Stomach smooth muscle (tissue), 2 donors: ENCODE results near the gene RAE1.
"Not testable (repeated sequence)": the region's sequence is repeated elsewhere in the genome, so short reads cannot be mapped to it uniquely, and the experiment has no call there.

Experiments
- H3K27ac ChIP-seq: one replicate; pipeline ENCODE4 v1.7.0; 2013; ENCODE audit warnings: mild to moderate bottlenecking, low read length, inconsistent platforms
- H3K27me3 ChIP-seq, 2 donors: one replicate each; pipeline ENCODE4 v1.7.0; 2013; ENCODE audit warnings: low read length in 2 of 2; ENCODE audit not compliant: insufficient read depth in 2 of 2, control insufficient read depth in 1 of 2
- H3K36me3 ChIP-seq, 2 donors: one replicate each; pipeline ENCODE4 v1.7.0; 2013; ENCODE audit warnings: low read length in 2 of 2; ENCODE audit not compliant: control insufficient read depth in 2 of 2, insufficient read depth in 2 of 2
- H3K4me1 ChIP-seq: one replicate; pipeline ENCODE4 v1.7.0; 2013; ENCODE audit warnings: low read length; ENCODE audit not compliant: control insufficient read depth, insufficient read depth
- H3K4me3 ChIP-seq, 2 donors: one replicate each; pipeline ENCODE4 v1.7.0; 2013; ENCODE audit warnings: low read length in 2 of 2
- H3K9ac ChIP-seq, 2 donors: one replicate each; pipeline ENCODE4 v1.7.0; 2013; ENCODE audit warnings: low read length in 2 of 2, mild to moderate bottlenecking in 1 of 2
- H3K9me3 ChIP-seq, 2 donors: one replicate each; pipeline ENCODE4 v1.7.0; 2013; ENCODE audit warnings: low read length in 2 of 2; ENCODE audit not compliant: control insufficient read depth in 2 of 2
- donor health status: healthy.
- donor health status: Pancreatic carcinoma.

RAE1 gene

DNA sequence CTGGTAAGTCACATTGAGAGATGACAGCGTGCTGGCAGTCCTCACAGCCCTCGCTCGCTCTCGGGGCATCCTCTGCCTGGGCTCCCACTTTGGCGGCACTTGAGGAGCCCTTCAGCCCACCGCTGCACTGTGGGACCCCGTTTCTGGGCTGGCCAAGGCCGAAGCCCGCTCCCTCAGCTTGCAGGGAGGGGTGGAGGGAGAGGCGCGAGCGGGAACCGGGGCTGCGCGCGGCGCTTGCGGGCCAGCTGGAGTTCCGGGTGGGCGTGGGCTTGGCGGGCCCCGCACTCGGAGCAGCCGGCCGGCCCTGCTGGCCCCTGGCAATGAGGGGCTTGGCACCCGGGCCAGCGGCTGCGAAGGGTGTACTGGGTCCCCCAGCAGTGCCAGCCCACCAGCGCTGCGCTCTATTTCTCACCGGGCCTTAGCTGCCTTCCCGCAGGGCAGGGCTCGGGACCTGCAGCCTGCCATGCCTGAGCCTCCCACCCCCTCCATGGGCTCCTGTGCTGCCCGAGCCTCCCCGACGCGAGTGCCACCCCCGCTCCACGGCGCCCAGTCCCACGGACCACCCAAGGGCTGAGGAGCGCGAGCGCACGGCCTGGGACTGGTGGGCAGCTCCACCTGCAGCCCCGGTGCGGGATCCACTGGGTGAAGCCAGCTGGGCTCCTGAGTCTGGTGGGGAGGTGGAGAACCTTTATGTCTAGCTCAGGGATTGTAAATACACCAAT, 2.7 kb upstream of the RAE1 start:
- peaks cover 10% of the 10 kb centered on the region for H3K4me1 ChIP-seq
- H3K9me3 ChIP-seq, H3K9ac ChIP-seq, H3K4me3 ChIP-seq, H3K36me3 ChIP-seq, H3K27me3 ChIP-seq, H3K27ac ChIP-seq: not testable (repeated sequence)

DNA sequence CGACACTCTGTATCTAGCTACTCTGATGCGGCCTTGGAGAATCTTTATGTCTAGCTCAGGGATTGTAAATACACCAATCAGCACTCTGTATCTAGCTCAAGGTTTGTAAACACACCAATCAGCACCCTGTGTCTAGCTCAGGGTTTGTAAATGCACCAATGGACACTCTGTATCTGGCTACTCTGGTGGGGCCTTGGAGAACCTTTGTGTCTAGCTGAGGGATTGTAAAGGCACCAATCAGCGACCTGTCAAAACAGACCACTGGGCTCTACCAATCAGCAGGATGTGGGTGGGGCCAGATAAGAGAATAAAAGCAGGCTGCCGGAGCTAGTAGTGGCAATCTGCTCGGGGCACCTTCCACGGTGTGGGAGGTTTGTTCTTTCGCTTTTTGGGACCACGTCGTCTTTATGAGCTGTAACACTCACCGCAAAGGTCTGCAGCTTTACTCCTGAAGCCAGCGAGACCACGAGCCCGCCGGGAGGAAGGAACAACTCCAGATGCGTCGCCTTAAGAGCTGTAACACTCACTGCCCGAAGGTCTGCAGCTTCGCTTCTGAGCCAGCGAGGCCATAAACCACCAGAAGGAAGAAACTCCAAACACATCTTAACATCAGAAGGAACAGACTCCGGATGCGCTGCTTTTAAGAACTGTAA, 2.0 kb upstream of the RAE1 start:
- H3K4me3 ChIP-seq, H3K27ac ChIP-seq, H3K27me3 ChIP-seq, H3K9ac ChIP-seq, H3K9me3 ChIP-seq: not testable (repeated sequence)
- peaks cover 10% of the 10 kb centered on the region for H3K4me1 ChIP-seq
- H3K36me3 ChIP-seq, result peaks cover 8 to 12% of the 10 kb centered on the region in 2 donors

DNA sequence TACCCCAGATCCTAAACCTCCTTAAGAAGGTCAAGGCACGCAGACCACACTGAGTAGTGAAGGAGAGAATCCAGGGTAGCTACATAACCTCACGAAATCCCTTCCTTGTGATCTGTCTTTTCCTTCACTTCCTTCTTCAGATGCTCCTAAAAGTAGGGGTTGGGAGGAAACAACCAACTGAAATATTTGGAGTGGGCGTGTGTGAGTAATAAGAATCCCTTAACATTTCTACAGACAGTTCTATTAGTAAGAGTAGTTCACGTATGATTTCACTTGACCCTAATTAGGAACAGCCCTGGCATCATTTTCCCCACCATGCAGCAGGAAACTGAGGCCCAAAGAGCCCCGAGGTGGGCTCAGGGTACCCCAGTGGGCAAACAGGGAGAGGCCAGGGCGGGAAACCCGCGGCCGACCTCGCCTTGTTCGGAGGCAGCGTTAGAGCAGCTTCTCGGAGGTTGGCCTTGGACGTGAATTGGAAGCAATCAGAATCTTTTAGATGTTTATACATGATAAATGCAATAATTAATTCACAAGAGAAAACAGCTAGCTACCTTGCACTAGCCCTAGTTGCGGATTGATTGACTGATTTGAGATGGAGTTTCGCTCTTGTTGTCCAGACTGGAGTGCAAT, 859 bp upstream of the RAE1 start:
- Histone ChIP-seq H3K27me3 (peaks cover 0 to 4% of the 10 kb centered on the region in 2 donors), H3K27ac (no peak overlapping the region), H3K4me3 (no peak overlapping the region), H3K9me3 (no peaks in the 10 kb centered on the region), H3K36me3 (peaks cover 16 to 19% of the 10 kb centered on the region in 2 donors), H3K9ac (no peak overlapping the region), H3K4me1 (peaks cover 10% of the 10 kb centered on the region)

DNA sequence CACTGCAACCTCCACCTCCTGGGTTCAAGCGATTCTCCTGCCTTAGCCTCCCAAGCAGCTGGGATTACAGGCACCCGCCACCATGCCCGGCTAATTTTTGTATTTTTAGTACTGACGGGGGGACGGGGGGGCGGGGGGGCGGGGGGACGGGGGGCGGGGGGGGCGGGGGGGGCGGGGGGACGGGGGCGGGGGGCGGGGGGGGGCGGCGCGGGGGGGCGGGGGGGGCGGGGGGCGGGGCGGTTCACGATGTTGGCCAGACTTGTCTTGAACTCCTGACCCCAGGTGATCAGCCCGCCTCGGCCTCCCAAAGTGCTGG, 371 bp upstream of the RAE1 start:
- Histone ChIP-seq H3K27ac (peak overlapping the region; percentile 76), H3K9ac (peak overlapping the region in 1 of 2 donors; percentile 97)

DNA sequence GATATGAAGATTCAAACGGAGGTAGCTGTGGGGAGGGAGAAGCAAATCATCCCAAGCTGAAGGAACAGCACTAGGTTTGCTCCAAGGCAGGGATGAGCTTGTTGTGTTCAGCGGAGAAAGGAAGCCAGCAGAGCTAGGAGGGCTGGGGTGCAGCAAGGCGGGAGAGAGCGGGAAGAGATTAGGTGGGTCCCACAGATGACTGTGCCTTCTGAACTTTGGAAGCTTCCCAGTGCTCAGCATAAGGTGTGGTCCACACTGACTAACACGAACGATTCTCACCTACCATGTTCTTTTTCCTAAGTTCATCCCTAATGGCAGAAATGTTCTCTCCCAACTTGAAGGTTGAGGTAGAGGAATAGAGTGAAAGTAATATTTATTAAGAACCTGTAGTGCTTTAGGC, 1.2 kb downstream of the RAE1 start:
- Histone ChIP-seq H3K9me3 (no peaks in the 10 kb centered on the region), H3K27me3 (peaks cover 0 to 4% of the 10 kb centered on the region in 2 donors), H3K4me3 (peak overlapping the region in 1 of 2 donors; percentile 97), H3K27ac (no peak overlapping the region), H3K4me1 (peaks cover 10% of the 10 kb centered on the region), H3K36me3 (peaks cover 19 to 25% of the 10 kb centered on the region in 2 donors), H3K9ac (no peak overlapping the region)

More for the DNA sequence above, 371 bp upstream of the RAE1 start:
- H3K4me1 ChIP-seq, result peaks cover 10% of the 10 kb centered on the region
- not testable (repeated sequence) for H3K9me3 ChIP-seq, H3K27me3 ChIP-seq
- peaks cover 19 to 20% of the 10 kb centered on the region in 2 donors for H3K36me3 ChIP-seq
- H3K4me3 ChIP-seq, result peak overlapping the region; percentile 97 to 100

DNA sequence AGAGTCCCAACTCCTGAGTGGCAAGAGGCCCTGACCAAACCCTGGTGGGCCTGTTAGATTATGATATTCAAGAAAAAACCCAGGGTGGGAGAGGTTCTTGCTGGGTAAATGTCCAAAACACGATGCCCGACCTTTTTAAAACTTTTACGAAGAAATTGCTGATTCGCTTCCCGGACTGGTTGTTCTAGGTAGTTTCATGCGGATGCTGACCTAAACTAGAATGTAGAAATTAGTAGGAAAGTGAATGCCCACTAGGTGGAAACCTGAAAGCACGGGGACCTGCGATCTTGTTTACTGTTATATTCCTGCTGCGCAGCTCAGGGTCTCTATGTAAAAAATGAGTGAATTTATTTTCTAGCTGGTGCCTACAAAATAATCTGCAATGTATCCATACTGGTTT, 2.3 kb downstream of the RAE1 start:
- peaks cover 19 to 25% of the 10 kb centered on the region in 2 donors for H3K36me3 ChIP-seq
- no peak overlapping the region for H3K4me3 ChIP-seq
- H3K4me1 ChIP-seq, result peaks cover 10% of the 10 kb centered on the region
- H3K27ac ChIP-seq, result no peak overlapping the region
- H3K9me3 ChIP-seq, result no peaks in the 10 kb centered on the region
- no peak overlapping the region for H3K9ac ChIP-seq
- no peaks in the 10 kb centered on the region for H3K27me3 ChIP-seq

DNA sequence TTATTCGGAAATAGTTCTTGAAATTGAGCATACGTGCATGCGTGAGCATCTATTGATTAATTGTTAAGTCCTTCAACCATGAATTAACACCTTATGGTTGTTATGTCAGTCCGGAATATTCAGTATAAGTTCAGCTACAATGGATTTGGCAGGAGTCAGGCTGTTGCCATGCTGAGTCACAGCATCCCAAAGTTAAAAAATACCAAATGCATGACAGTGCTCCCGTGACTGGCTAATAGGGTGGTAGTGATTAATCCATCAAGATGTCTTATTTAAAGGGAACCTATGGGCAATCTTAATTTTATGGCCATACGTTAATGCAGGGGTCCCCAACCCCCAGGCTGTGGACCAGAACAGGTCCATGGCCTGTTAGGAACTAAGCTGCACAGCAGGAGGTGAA, 10.5 kb downstream of the RAE1 start:
- Histone ChIP-seq H3K36me3 (peaks cover 18 to 22% of the 10 kb centered on the region in 2 donors), H3K9ac (no peak overlapping the region)

DNA sequence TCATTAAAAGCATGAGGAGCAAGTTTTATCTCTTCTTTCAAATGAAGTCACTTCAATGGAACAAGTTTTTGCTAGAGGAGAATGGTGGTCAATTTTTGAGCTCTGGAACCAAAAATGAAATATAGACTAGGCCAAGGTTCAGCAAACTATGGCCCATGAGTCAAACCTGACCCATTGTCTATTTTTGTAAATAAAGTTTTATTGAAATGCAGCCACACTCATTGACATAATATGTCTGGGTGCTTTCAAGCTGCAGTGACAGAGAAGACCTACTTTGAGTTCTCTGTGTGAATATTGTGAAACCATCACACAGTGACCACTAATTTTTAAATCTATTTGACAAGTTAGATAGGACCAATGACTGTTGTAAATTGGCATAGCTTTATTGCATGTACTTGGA, 13.4 kb downstream of the RAE1 start:
- Histone ChIP-seq H3K4me3 (no peak overlapping the region), H3K9me3 (no peaks in the 10 kb centered on the region), H3K4me1 (no peaks in the 10 kb centered on the region), H3K36me3 (peaks cover 42 to 44% of the 10 kb centered on the region in 2 donors), H3K27ac (no peak overlapping the region), H3K27me3 (no peaks in the 10 kb centered on the region), H3K9ac (no peak overlapping the region)

More for the DNA sequence above, 10.5 kb downstream of the RAE1 start:
- no peaks in the 10 kb centered on the region for H3K9me3 ChIP-seq
- H3K4me3 ChIP-seq, result no peak overlapping the region
- H3K27me3 ChIP-seq, result no peaks in the 10 kb centered on the region
- H3K27ac ChIP-seq, result no peak overlapping the region
- H3K4me1 ChIP-seq, result no peaks in the 10 kb centered on the region

DNA sequence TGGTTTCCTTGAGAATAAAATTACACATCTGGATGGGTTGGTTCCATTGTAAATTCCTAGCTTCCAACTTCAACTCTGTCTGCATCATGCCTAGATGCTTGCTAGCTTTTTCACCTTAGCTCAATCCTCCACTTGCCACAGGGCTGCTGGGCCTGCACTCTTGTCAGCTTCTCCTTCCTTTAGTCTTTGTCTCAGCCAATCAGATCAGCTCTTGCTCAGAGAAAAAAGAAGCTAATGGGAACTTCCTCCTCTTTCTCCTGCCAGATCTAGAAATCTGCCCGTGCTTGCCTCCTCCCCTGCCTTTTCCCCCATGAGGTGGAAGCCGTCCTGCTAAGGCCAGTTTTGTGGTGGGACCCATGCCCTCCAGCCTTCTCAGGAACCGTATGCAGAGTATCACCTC, 18.5 kb downstream of the RAE1 start:
- H3K36me3 ChIP-seq, result peaks cover 80% of the 10 kb centered on the region in 2 donors
- no peaks in the 10 kb centered on the region for H3K27me3 ChIP-seq
- no peaks in the 10 kb centered on the region for H3K9me3 ChIP-seq
- no peak overlapping the region for H3K4me3 ChIP-seq
- no peak overlapping the region for H3K27ac ChIP-seq
- H3K4me1 ChIP-seq, result peaks cover 1% of the 10 kb centered on the region
- H3K9ac ChIP-seq, result no peak overlapping the region

DNA sequence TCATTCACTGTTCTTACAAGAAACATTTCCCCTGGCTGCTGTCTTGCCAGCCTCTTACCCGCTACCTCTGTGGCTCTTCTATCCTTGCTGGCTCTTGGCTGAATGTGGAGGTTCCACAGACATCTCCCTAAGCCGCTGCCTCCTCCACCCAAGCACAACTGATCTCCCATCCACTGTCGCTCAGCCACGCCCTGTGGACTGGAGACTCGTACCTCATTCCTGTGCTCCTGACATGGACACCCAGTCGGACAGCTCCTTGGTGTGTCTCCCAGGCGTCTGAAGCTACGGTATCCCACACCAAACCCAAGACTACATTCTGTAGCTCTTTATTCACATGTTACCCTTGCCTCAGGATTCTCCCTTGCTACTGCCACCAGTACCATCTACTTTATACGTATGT, 19.3 kb downstream of the RAE1 start:
- Histone ChIP-seq H3K9ac (no peak overlapping the region), H3K36me3 (peaks cover 84 to 87% of the 10 kb centered on the region in 2 donors), H3K4me3 (no peak overlapping the region), H3K27ac (no peak overlapping the region), H3K27me3 (no peaks in the 10 kb centered on the region), H3K9me3 (no peaks in the 10 kb centered on the region), H3K4me1 (peaks cover 3% of the 10 kb centered on the region)

DNA sequence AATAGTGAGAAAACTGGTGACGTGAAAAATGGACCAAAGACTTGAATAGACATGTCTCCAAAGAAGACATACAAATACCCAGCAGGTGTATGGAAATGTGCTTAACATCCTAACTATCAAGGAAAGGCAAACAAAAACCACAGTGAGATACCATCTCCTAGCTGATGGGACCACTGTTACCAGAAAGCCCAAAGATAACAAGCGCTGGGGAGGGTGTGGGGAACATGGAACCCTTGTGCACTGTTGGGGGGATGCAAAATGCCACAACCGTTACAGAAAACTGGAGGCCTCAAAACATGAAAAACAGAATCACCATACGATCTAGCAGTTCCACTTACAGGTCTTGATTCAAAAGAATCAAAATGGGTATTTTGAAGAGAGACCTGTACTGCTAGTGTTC, 20.3 kb downstream of the RAE1 start:
- H3K4me1 ChIP-seq, result peaks cover 3% of the 10 kb centered on the region
- peaks cover 81 to 88% of the 10 kb centered on the region in 2 donors for H3K36me3 ChIP-seq

More for the DNA sequence above, 20.3 kb downstream of the RAE1 start:
- no peaks in the 10 kb centered on the region for H3K9me3 ChIP-seq
- H3K27ac ChIP-seq, result no peak overlapping the region
- no peaks in the 10 kb centered on the region for H3K27me3 ChIP-seq
- H3K4me3 ChIP-seq, result no peak overlapping the region
- H3K9ac ChIP-seq, result no peak overlapping the region
